Cardiac fibroblast (primary cell): Measurements from ENCODE around the gene CTNS.

Experiments
- DNase-seq, 2 donors: peaks; one replicate each; pipeline versions ENCODE4 v3.0.0 to v3.0.0-alpha.2; 2010; ENCODE audit warnings: low read depth in 2 of 2
- H3K4me3 ChIP-seq, 2 donors: replicated peaks in 1 of 2; 1 replicate in 1 of 2; 2 replicates in 1 of 2; pipeline ENCODE4 v1.5.1; 2011; ENCODE audit warnings: low read depth in 2 of 2, low read length in 2 of 2, mild to moderate bottlenecking in 2 of 2, moderate library complexity in 1 of 2
- TF ChIP-seq, protein P1 (sequence below): IDR thresholded peaks from one replicate; pipeline ENCODE4 v1.5.1; 2011; ENCODE audit warnings: low read depth, mild to moderate bottlenecking, low read length, inconsistent platforms

CTNS gene

DNA sequence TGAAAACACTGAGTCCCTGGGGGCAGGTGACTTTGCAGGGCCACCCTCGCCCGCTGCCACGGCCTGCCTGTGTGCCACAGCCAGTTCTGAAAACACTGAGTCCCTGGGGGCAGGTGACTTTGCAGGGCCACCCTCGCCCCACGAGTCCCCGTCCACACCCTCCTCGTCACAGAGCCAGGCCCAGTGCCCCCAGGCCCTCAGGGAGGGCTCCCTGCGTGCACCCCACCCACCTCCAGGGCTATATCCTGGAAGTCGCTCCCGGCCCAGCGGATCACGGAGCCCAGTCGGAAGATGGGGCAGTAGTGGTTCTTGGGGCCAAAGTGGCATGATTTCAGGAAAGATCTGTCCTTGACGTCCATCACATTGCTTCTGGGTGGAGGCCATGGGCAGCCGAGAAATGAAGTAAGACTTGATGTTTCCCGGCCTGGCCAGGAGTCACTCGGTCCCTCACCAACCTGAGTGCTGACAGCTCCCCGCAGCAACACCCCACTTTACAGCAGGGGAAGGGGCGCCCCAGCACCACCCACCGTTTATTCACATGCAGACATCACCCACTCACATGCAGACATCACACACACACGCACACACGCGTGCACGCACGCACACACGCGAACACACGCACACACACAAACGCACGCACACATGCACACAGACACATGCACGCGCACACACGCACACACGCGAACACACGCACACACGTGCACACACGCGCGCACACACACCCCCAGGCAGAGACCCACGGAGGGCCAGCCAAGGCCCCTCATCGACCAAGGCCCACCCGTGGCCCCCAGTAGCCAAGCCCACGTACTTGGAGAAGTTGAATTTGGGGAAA lies 52.9 kb downstream of the CTNS start:
- no peak for DNase-seq
- H3K4me3 ChIP-seq = no peak overlapping the region
- TF ChIP-seq, protein P1, sequence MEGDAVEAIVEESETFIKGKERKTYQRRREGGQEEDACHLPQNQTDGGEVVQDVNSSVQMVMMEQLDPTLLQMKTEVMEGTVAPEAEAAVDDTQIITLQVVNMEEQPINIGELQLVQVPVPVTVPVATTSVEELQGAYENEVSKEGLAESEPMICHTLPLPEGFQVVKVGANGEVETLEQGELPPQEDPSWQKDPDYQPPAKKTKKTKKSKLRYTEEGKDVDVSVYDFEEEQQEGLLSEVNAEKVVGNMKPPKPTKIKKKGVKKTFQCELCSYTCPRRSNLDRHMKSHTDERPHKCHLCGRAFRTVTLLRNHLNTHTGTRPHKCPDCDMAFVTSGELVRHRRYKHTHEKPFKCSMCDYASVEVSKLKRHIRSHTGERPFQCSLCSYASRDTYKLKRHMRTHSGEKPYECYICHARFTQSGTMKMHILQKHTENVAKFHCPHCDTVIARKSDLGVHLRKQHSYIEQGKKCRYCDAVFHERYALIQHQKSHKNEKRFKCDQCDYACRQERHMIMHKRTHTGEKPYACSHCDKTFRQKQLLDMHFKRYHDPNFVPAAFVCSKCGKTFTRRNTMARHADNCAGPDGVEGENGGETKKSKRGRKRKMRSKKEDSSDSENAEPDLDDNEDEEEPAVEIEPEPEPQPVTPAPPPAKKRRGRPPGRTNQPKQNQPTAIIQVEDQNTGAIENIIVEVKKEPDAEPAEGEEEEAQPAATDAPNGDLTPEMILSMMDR = no peak

DNA sequence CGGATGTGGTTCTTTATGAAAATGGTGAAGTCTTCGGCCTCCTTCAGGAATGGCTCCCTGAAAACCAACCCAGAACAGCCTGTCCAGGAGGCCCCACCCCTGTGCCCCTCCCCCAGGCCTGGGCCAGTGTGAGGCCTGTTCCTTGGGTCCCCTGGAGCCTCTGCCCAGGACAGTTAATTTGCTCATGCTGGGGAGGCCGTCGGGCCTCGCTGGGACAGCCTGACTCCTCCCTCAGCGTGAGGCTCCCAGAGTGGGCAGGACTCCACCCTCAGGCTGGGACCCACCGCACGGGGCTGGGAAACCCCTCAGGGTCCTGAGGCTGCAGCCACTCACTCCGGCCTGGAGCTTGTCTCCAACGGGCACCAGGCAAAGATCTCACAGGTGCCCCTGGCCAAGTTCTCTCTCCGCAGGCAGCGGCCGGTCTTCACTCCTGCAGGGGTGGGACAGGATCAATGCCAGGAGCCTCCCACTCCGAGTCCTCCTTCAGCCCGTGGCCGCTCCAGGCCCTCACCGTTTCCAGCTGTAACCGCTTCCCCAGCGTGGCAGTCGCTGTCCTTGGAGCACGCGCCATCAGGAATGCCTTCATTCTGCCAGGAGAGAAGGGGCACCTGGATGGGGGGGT lies 53.6 kb downstream of the CTNS start:
- no peak overlapping the region for H3K4me3 ChIP-seq
- TF ChIP-seq, protein P1 = no peak
- DNase-seq = no peak

DNA sequence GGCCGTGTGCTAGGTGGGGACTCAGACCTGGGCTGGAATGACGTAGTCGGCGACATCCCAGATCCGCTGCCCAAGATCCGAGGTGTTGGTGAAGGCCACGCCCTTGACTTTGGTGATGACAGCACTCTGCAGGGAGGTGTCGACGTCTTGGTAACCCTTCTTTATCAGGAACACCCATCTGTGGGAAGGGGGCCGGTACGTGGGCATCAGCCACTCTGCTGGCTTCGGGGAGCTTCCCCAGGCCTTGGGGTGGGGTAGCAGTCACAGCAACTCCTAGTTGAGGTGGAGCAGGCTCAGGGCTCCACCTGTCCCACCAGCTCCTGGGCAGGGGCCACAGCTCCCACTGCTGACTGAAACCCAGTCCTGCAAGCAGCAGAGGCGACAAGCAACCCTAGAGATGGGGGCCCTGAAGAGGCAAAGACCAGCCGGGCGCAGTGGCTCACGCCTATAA lies 55.1 kb downstream of the CTNS start:
- H3K4me3 ChIP-seq = no peak overlapping the region
- TF ChIP-seq, protein P1 = peak; percentile 10
- no peak for DNase-seq

DNA sequence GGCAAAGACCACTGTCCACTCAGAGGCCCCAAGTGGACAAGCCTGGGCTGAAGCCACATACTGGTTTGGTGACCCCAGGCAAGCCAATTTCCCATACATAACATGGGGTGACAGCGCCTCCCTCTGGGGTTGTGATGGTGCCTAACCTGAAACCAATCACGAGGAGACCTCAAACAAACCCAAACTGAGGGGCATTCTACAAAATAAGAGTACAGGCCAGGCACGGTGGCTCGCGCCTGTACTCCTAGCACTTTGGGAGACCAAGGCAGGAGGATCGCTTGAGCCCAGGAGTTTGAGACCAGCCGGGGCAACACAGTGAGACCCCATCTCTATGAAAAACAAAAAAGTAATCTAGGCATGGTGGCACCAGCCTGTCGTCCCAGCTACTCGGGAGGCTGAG lies 55.8 kb downstream of the CTNS start:
- DNase-seq = no peak
- no peak overlapping the region for H3K4me3 ChIP-seq
- TF ChIP-seq, protein P1 = no peak

DNA sequence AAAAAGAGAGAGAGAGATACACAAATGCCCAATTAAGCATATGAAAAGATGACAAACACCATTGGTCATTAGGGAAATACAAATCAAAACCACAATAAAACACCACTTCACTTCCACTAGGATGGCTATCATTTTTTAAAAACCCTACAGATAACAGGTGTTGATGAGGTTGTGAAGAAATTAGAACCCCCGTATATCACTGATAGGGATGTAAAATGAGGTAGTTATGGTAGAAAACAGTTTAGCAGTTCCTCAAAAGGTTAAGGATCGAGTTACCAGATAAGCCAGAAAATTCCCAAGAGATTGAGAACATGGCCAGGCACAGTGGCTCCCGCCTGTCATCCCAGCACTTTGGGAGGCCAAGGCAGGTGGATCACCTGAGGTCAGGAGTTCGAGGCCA lies 56.6 kb downstream of the CTNS start:
- H3K4me3 ChIP-seq = no peak overlapping the region
- no peak for DNase-seq

DNA sequence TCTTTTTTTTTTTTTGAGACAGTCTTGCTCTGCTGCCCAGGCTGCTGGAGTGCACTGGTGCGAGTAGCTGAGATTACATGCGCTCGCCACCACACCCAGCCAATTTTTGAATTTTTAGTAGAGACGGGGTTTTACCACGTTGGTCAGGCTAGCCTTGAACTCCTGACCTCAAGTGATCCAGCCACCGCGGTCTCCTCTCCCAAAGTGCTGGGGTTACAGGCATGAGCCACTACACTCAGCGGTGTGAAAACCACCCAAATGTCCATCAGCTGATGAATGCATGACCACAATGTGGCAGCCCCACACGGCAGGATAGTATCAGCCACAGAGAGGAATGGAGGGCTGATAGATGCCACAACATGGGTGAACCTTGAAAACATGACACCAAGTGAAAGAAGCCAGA lies 57.3 kb downstream of the CTNS start:
- no peak for DNase-seq
- TF ChIP-seq, protein P1 = no peak
- no peak overlapping the region for H3K4me3 ChIP-seq

More for the DNA sequence above, 56.6 kb downstream of the CTNS start:
- TF ChIP-seq, protein P1 = no peak
